Fibroblast of mammary gland (primary cell): Measurements from ENCODE around the gene CD44.

Source experiments
- DNase-seq: peaks from one replicate; pipeline ENCODE4 v3.0.0-alpha.2; 2010; ENCODE audit warnings: low read depth
- H3K4me3 ChIP-seq: 2 replicates; pipeline ENCODE4 v1.5.1; 2011; ENCODE audit warnings: low read depth, mild to moderate bottlenecking, low read length, moderate library complexity; ENCODE audit not compliant: control insufficient read depth
- CTCF ChIP-seq: conservative IDR thresholded peaks from 2 replicates; pipeline ENCODE4 v1.5.1; 2011; ENCODE audit warnings: low read depth, low read length, inconsistent platforms; ENCODE audit not compliant: control insufficient read depth, insufficient read depth

The CD44 gene

DNA sequence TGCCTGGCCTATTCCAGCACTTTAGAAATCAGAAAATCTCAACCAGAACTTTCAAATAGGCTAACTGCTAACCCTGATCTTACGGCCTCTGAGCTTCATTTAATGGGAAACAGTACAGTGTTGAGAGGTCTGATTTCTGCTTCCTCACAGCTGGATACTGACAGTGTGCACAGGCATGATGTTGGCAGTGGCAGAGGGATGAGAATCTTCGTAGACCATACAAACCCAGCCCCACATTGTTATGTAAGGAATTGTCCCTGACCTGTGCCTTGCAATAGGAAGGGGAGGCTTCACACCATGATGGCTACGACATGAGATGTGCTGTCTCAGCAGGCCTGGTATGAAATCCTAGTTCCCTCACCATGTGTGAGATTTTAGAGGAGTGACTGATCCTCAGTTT lies 49.0 kb downstream of the CD44 start:
- TF ChIP-seq CTCF, result no peak
- no peak overlapping the region for H3K4me3 ChIP-seq
- DNase-seq, result no peak

DNA sequence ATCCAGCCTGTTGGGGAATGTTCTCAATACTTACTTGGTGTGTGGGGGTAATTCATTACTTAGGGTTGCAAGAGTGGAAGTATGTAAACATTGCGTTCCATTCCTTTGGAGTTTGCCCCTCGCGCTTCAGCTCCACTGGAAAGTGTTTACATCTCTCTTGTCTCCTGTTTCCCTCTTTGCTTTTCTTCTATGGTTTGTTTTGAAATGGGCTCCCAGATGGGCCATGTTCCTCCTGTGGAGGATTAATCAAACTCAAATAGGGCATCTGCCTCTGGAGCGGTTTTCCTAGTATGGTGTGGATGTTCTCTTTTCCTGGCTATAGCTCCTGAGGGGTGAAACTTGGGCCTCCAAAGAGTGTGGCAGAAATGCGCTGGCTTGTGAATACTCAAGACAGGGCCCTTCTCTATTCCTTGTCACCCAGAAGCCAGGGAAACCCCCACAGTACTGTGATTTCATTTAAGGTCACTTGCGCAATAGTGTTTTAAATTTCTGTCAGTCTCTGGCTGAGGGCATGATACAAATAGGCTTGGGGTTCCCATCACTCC lies 51.9 kb downstream of the CD44 start:
- no peak for TF ChIP-seq CTCF
- H3K4me3 ChIP-seq, result no peak overlapping the region
- DNase-seq, result peak; percentile 43

GRCh38 chr11:35192347-35192746 lies 53.4 kb downstream of the CD44 start:
- peak; percentile 43 for DNase-seq
- no peak for TF ChIP-seq CTCF
- H3K4me3 ChIP-seq, result no peak overlapping the region

DNA sequence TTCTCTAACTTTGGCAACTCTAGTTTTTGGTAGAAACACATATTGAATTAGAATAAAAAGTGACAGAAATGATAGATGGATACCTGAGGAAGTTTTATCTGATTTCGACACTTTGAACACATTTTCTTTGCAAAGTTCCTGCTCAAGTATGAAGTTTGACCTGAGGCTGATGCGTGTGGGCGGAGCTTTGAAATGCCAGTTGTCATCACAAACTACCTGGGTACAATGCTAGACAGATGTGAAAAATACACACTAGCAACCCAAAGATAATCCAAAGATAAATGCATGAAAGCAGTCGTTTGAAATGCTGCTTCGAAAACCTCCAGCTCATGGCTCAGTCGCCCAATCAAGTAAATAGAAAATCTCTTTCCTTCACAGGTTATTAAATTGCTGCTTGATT lies 54.8 kb downstream of the CD44 start:
- no peak overlapping the region for H3K4me3 ChIP-seq
- no peak for DNase-seq
- no peak for TF ChIP-seq CTCF

GRCh38 chr11:35197292-35197691 lies 58.3 kb downstream of the CD44 start:
- no peak for TF ChIP-seq CTCF
- H3K4me3 ChIP-seq, result no peak overlapping the region
- DNase-seq, result no peak

DNA sequence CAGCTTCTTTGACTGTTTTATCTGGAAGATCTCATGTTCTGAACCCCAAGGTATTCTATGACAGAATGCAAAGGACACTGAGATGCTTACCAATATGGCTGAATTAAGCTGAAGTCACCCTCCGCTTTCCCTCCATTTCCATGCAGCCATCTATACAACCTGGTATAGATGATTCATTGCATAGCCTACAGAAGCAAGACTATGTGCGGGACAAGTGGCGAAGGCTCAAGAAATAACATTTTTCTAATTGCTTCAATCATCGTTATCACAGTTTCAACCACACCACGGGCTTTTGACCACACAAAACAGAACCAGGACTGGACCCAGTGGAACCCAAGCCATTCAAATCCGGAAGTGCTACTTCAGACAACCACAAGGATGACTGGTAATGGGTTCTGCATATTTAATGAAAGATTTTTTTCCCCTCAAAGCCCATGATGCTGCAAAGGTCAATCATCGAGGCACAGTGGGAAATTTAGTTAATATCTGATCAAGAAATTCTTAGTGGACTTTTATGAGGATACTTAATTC lies 61.9 kb downstream of the CD44 start:
- H3K4me3 ChIP-seq, result no peak overlapping the region
- DNase-seq, result no peak
- TF ChIP-seq CTCF, result no peak

GRCh38 chr11:35204614-35205013 lies 65.6 kb downstream of the CD44 start:
- no peak overlapping the region for H3K4me3 ChIP-seq
- no peak for TF ChIP-seq CTCF
- DNase-seq, result no peak
